Activated CD8-positive, alpha-beta T cell treated with anti-CD3 and anti-CD28 coated beads for 36 hours (primary cell): ENCODE results near the gene ALG2. TPM values are rescaled to one million over a fixed set of nuclear protein-coding genes. Genes with fewer than 3 reads are reported as not detected.

ENCODE experiments used
- ATAC-seq: fragments of 200-7000 bp; cut with Tn5 transposase; one replicate; pipeline ENCODE4 v1.10.0; 2021; ENCODE audit warnings: mild to moderate bottlenecking, moderate library complexity
- CTCF ChIA-PET: fragments of 350-600 bp; sonication (Branson Sonifier 250); formaldehyde crosslinking; loops from one replicate; lab custom pipeline; 2021; ENCODE audit warnings: antibody characterized with exemption; lab: Charles Lee
- POLR2A ChIA-PET: fragments of 350-600 bp; sonication (Branson Sonifier 250); formaldehyde crosslinking; loops from one replicate; lab custom pipeline; 2021; ENCODE audit warnings: antibody characterized with exemption; lab: Charles Lee
- DNase-seq: peaks from one replicate; pipeline ENCODE4 v3.0.0-alpha.2; 2020
- H3K27ac Mint-ChIP-seq: one replicate; pipeline ENCODE4 v1.8.0; 2021; ENCODE audit warnings: mild to moderate bottlenecking, mixed read lengths
- H3K27me3 Mint-ChIP-seq: one replicate; pipeline ENCODE4 v1.8.0; 2021; ENCODE audit warnings: mixed read lengths
- H3K36me3 Mint-ChIP-seq: one replicate; pipeline ENCODE4 v1.8.0; 2021; ENCODE audit warnings: low read depth, mixed read lengths
- H3K4me1 Mint-ChIP-seq: one replicate; pipeline ENCODE4 v1.8.0; 2021; ENCODE audit warnings: low read depth, mixed read lengths
- H3K4me3 Mint-ChIP-seq: one replicate; pipeline ENCODE4 v1.8.0; 2021; ENCODE audit warnings: mild to moderate bottlenecking, moderate library complexity, mixed read lengths
- H3K9me3 Mint-ChIP-seq: one replicate; pipeline ENCODE4 v1.8.0; 2021; ENCODE audit warnings: mixed read lengths
- CTCF ChIP-seq: fragments of 200-600 bp; IDR thresholded peaks from one replicate; pipeline ENCODE4 v1.8.0; 2022; ENCODE audit warnings: antibody characterized with exemption, mild to moderate bottlenecking
- intact Hi-C: fragments of 100-400 bp; cut with micrococcal nuclease; formaldehyde crosslinking; loops from one replicate; pipeline ENCODE4 v1.10.0; 2022
- total RNA-seq, 2 experiments: library from RNA; stranded (reverse); gene quantifications; one replicate each; pipeline ENCODE4 v1.2.3, GENCODE V29; 2021

The ALG2 gene
- total RNA-seq, result 10 to 100 TPM; 24.1 to 27.0 TPM

- ChIA-PET POLR2A (interaction anchor here (0.6 to 2.2 kb wide), 15 partner anchors 10 to 685 kb away, joined by 3 to 10 read pairs (median 3); no protein-coding TSS in a partner anchor), CTCF (interaction anchor here (0.6 to 5.8 kb wide), 8 partner anchors 10 to 81 kb away, joined by 3 to 72 read pairs (median 4); no protein-coding TSS in a partner anchor)
- DNase-seq (peak; percentile 98), ATAC-seq (peak; percentile 93)
- no peaks in the 10 kb centered on the region for H3K27me3 Mint-ChIP-seq
- no peak for TF ChIP-seq CTCF
- H3K9me3 Mint-ChIP-seq, result no peaks in the 10 kb centered on the region
- peaks cover 59% of the 10 kb centered on the region for H3K36me3 Mint-ChIP-seq
- H3K27ac Mint-ChIP-seq, result peak within 1 kb of the TSS; percentile 100
- intact Hi-C loops, result loop anchor here (5.0 kb wide), 1 partner anchor 40 kb away; no protein-coding TSS in a partner anchor
- peak within 1 kb of the TSS; percentile 99 for H3K4me3 Mint-ChIP-seq
- H3K4me1 Mint-ChIP-seq, result peaks cover 65% of the 10 kb centered on the region
Measured at GRCh38 chr9:99221621-99222415, at the start of gene ALG2, which contains the start of gene SEC61B. TSS of gene ALG2 (minus strand) at chr9:99221942. CDS start at chr9:99221894, 48 bp downstream. TSS of gene SEC61B (plus strand) at chr9:99222282. CDS start at chr9:99222364, 82 bp downstream.

- Mint-ChIP-seq H3K27ac (no peak overlapping the region), H3K4me1 (peaks cover 15% of the 10 kb centered on the region), H3K27me3 (peaks cover 3% of the 10 kb centered on the region), H3K9me3 (no peaks in the 10 kb centered on the region), H3K36me3 (no peaks in the 10 kb centered on the region), H3K4me3 (no peak overlapping the region)
- TF ChIP-seq CTCF, result no peak
- ATAC-seq (no peak), DNase-seq (no peak)
- ChIA-PET POLR2A (no interaction called here), CTCF (interaction anchor here (0.9 to 2.7 kb wide), 2 partner anchors 39 to 86 kb away, joined by 3 to 7 read pairs; no protein-coding TSS in a partner anchor)
- intact Hi-C loops, result no loop called here
Measured at GRCh38 chr9:99270491-99270890, 48.7 kb upstream of the ALG2 start.

GRCh38 chr9:99269416-99269815 lies 47.7 kb upstream of the ALG2 start:
- no peaks in the 10 kb centered on the region for H3K9me3 Mint-ChIP-seq
- no peak for ATAC-seq
- peaks cover 3% of the 10 kb centered on the region for H3K27me3 Mint-ChIP-seq
- H3K36me3 Mint-ChIP-seq, result no peaks in the 10 kb centered on the region
- no peak overlapping the region for H3K4me3 Mint-ChIP-seq
- intact Hi-C loops, result loop anchor here (5.0 to 10.0 kb wide), 2 partner anchors 553 to 745 kb away; partner anchors contain the start of gene NR4A3
- H3K4me1 Mint-ChIP-seq, result peaks cover 15% of the 10 kb centered on the region
- no peak for TF ChIP-seq CTCF
- ChIA-PET CTCF (no interaction called here), POLR2A (no interaction called here)
- DNase-seq, result no peak
- H3K27ac Mint-ChIP-seq, result no peak overlapping the region

GRCh38 chr9:99266255-99267023 lies 44.7 kb upstream of the ALG2 start:
- ChIA-PET CTCF (interaction anchor here (0.6 to 2.6 kb wide), 15 partner anchors 10 to 712 kb away, joined by 3 to 20 read pairs (median 3); no protein-coding TSS in a partner anchor), POLR2A (interaction anchor here (2.3 kb wide), 1 partner anchor 12 kb away, joined by 6 read pairs; no protein-coding TSS in a partner anchor)
- H3K9me3 Mint-ChIP-seq, result no peaks in the 10 kb centered on the region
- no peak overlapping the region for H3K27ac Mint-ChIP-seq
- intact Hi-C loops, result loop anchor here (5.0 to 10.0 kb wide), 2 partner anchors 556 to 748 kb away; partner anchors contain the start of gene NR4A3
- peak; percentile 86 for DNase-seq
- H3K27me3 Mint-ChIP-seq, result peaks cover 3% of the 10 kb centered on the region
- H3K36me3 Mint-ChIP-seq, result no peaks in the 10 kb centered on the region
- H3K4me1 Mint-ChIP-seq, result peaks cover 27% of the 10 kb centered on the region
- peak overlapping the region; percentile 6 for H3K4me3 Mint-ChIP-seq
- TF ChIP-seq CTCF, result peak; percentile 97
- ATAC-seq, result peak; percentile 90
